Vagina (tissue), 2 donors: ENCODE results near the gene FGA.

Experiments used
- CTCF ChIP-seq, 3 experiments: fragments of 450-650 bp in 2 of 3; fragments of 200-600 bp in 1 of 3; sonication (generic) in 1 of 3; IDR thresholded peaks; one replicate each; pipeline ENCODE4 v1.5.1; 2017 to 2019; ENCODE audit warnings: antibody characterized with exemption in 3 of 3, mild to moderate bottlenecking in 2 of 3, moderate library complexity in 2 of 3
- POLR2A ChIP-seq, 2 donors: fragments of 450-650 bp; IDR thresholded peaks; one replicate each; pipeline ENCODE4 v1.6.1; 2017; ENCODE audit warnings: antibody characterized with exemption in 2 of 2, mild to moderate bottlenecking in 2 of 2, moderate library complexity in 2 of 2
- POLR2AphosphoS5 ChIP-seq, 2 donors: sonication (generic); formaldehyde crosslinking; IDR thresholded peaks; one replicate each; pipeline ENCODE4 v1.9.0; 2017; ENCODE audit warnings: antibody characterized with exemption in 2 of 2, mild to moderate bottlenecking in 2 of 2, low read depth in 1 of 2; ENCODE audit not compliant: insufficient read depth in 1 of 2

DNA sequence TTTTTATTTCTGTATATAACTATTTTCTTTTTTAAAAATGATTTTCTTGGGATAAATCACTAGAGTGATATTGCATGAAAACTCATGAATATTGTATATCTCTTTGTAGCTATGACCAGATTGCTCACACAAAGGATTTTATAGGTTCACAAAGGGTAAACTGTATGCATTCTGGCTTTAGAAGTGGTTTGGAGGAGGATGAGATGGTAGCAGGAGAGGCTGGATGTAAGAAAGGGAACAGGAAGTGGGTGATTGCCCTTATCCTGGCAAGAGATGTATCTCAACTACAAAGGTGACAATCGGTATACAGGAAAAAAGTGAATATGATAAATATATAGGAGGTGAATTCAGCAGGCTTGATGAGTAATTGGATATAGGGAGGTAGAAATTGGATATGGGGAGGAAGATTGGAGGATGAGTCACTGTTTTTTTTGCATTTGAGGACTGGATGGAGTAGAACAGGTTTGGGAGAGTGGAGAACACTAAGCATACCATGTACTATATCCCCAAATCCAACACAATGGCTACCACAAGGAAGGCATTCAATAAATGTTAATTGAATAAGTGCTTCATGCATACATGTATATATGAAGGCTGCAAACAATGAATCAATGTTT lies 12.0 kb upstream of the FGA start:
- TF ChIP-seq CTCF (IDR thresholded peaks at IDR 0.05) (no peak), POLR2A (IDR thresholded peaks at IDR 0.05) (no peak), POLR2AphosphoS5 (IDR thresholded peaks at IDR 0.05; ENCODE audit: insufficient read depth in 1 of 2, low read depth in 1 of 2) (no peak)
